Brain microvascular endothelial cell (primary cell): ENCODE data around the gene FOXE3.
"Not testable (repeated sequence)": the region's sequence is repeated elsewhere in the genome, so short reads cannot be mapped to it uniquely, and the experiment has no call there.

Source experiments
- DNase-seq: peaks from one replicate; pipeline ENCODE4 v3.0.0-alpha.2; 2020
- H3K27ac ChIP-seq: fragments of 250-450 bp; sonication (Bioruptor Pico); 2 replicates; pipeline ENCODE4 v1.5.1; 2020; ENCODE audit warnings: mild to moderate bottlenecking, moderate library complexity
- H3K27me3 ChIP-seq: fragments of 250-450 bp; sonication (Bioruptor Pico); replicated peaks from 2 replicates; pipeline ENCODE4 v1.5.1; 2020; ENCODE audit warnings: mild to moderate bottlenecking
- H3K36me3 ChIP-seq: fragments of 250-450 bp; sonication (Bioruptor Pico); replicated peaks from 2 replicates; pipeline ENCODE4 v1.5.1; 2020; ENCODE audit warnings: mild to moderate bottlenecking
- H3K4me3 ChIP-seq: 2 replicates; pipeline ENCODE4 v1.5.1; 2011; ENCODE audit warnings: low read depth, mild to moderate bottlenecking, control low read depth, low read length, moderate library complexity
- CTCF ChIP-seq: IDR thresholded peaks from 2 replicates; pipeline ENCODE4 v1.5.1; 2011; ENCODE audit warnings: low read depth, mild to moderate bottlenecking, moderate library complexity, low read length, control low read depth, inconsistent platforms; ENCODE audit errors: missing control alignments
- in situ Hi-C: cut with HindIII; loops from 2 replicates; pipeline ENCODE4 v1.10.0; 2017; ENCODE audit warnings: low sequenced_read_pairs, low pct_ligation_motif_present

Gene FOXE3

GRCh38 chr1:47452426-47452825 lies 36.3 kb downstream of the FOXE3 start:
- no peak overlapping the region for H3K4me3 ChIP-seq
- in situ Hi-C loops, result no loop called here
- H3K27me3 ChIP-seq, result peaks cover 25% of the 10 kb centered on the region
- TF ChIP-seq CTCF, result no peak
- H3K36me3 ChIP-seq, result no peaks in the 10 kb centered on the region
- no peak overlapping the region for H3K27ac ChIP-seq
- DNase-seq, result no peak

- H3K36me3 ChIP-seq, in situ Hi-C loops, H3K4me3 ChIP-seq, H3K27ac ChIP-seq, DNase-seq: not testable (repeated sequence)
- H3K27me3 ChIP-seq, result peaks cover 17% of the 10 kb centered on the region
Measured at GRCh38 chr1:47453910-47454309, 37.8 kb downstream of the FOXE3 start.

GRCh38 chr1:47456250-47456649 lies 40.2 kb downstream of the FOXE3 start:
- no peak for TF ChIP-seq CTCF
- Histone ChIP-seq H3K4me3 (no peak overlapping the region), H3K36me3 (no peaks in the 10 kb centered on the region), H3K27ac (no peak overlapping the region), H3K27me3 (peaks cover 7% of the 10 kb centered on the region)
- in situ Hi-C loops, result no loop called here
- no peak for DNase-seq

GRCh38 chr1:47457547-47457946 lies 41.5 kb downstream of the FOXE3 start:
- H3K27me3 ChIP-seq, result peaks cover 12% of the 10 kb centered on the region
- H3K27ac ChIP-seq, H3K4me3 ChIP-seq, H3K36me3 ChIP-seq, DNase-seq, in situ Hi-C loops: not testable (repeated sequence)

- in situ Hi-C loops, result no loop called here
- peaks cover 12% of the 10 kb centered on the region for H3K27me3 ChIP-seq
Measured at GRCh38 chr1:47459253-47459788, 43.2 kb downstream of the FOXE3 start.

GRCh38 chr1:47460040-47460439 lies 44.0 kb downstream of the FOXE3 start:
- DNase-seq, result no peak
- TF ChIP-seq CTCF, result no peak
- H3K36me3 ChIP-seq, result no peaks in the 10 kb centered on the region
- H3K4me3 ChIP-seq, result no peak overlapping the region
- H3K27ac ChIP-seq, result no peak overlapping the region
- peaks cover 12% of the 10 kb centered on the region for H3K27me3 ChIP-seq
- in situ Hi-C loops, result no loop called here

More at GRCh38 chr1:47459253-47459788, 43.2 kb downstream of the FOXE3 start:
- Histone ChIP-seq H3K36me3 (no peaks in the 10 kb centered on the region), H3K27ac (no peak overlapping the region), H3K4me3 (no peak overlapping the region)
- no peak for DNase-seq
- TF ChIP-seq CTCF, result no peak

- DNase-seq, result no peak
- no peak for TF ChIP-seq CTCF
- in situ Hi-C loops, result no loop called here
- no peak overlapping the region for H3K4me3 ChIP-seq
- peaks cover 12% of the 10 kb centered on the region for H3K27me3 ChIP-seq
- H3K27ac ChIP-seq, result no peak overlapping the region
- H3K36me3 ChIP-seq, result no peaks in the 10 kb centered on the region
Measured at GRCh38 chr1:47460456-47460855, 44.4 kb downstream of the FOXE3 start.
